Body of pancreas (tissue), 4 donors: ENCODE data around the gene SLAMF9. TPM values are rescaled to one million over a fixed set of nuclear protein-coding genes. Genes with fewer than 3 reads are reported as not detected.

Experiments
- ATAC-seq: fragments of 150-250 bp; one replicate; pipeline ENCODE4 v1.9.1; 2016
- DNase-seq, 4 donors: peaks; one replicate each; pipeline ENCODE4 v3.0.0-alpha.2; 2019
- H3K27ac ChIP-seq, 4 donors: fragments of 200-600 bp; sonication (generic); 1 replicate in 3 of 4; 2 replicates in 1 of 4; pipeline versions ENCODE4 v1.5.1 to v1.6.1; 2016 to 2019; ENCODE audit warnings: mild to moderate bottlenecking in 1 of 4, mixed read lengths in 1 of 4, moderate library complexity in 1 of 4
- H3K27me3 ChIP-seq, 2 donors: fragments of 200-600 bp; sonication (generic); one replicate each; pipeline ENCODE4 v1.6.0; 2016; ENCODE audit warnings: mild to moderate bottlenecking in 1 of 2
- H3K36me3 ChIP-seq, 2 donors: fragments of 200-600 bp; sonication (generic); replicated peaks in 1 of 2; 2 replicates each; pipeline ENCODE4 v1.5.1; 2016; ENCODE audit warnings: low read depth in 2 of 2; ENCODE audit not compliant: insufficient read depth in 1 of 2
- H3K4me1 ChIP-seq: fragments of 200-600 bp; sonication (generic); one replicate; pipeline ENCODE4 v1.6.0; 2016
- H3K4me3 ChIP-seq, 2 donors: fragments of 200-600 bp; sonication (generic); 1 replicate in 1 of 2; 2 replicates in 1 of 2; pipeline ENCODE4 v1.5.1; 2016 to 2019
- H3K9me3 ChIP-seq, 3 donors: fragments of 200-600 bp; sonication (generic); 1 replicate in 2 of 3; 2 replicates in 1 of 3; pipeline ENCODE4 v1.5.1; 2016
- POLR2A ChIP-seq, 3 donors: fragments of 450-650 bp; IDR thresholded peaks; one replicate each; pipeline ENCODE4 v1.6.1; 2016; ENCODE audit warnings: antibody characterized with exemption in 3 of 3, mild to moderate bottlenecking in 2 of 3
- WGBS, 2 donors: methylation state at CpG; one replicate each; pipeline ENCODE4 v1.1.5; 2017; 5-methylcytosine and 5-hydroxymethylcytosine counted together
- intact Hi-C: fragments of 100-400 bp; cut with DNase I; formaldehyde crosslinking; loops from one replicate; pipeline ENCODE4 v1.15.1; 2023
- total RNA-seq, 2 donors: library from RNA; depleted of rRNA; stranded (reverse); fragments of >200 nt; gene quantifications; one replicate each; pipeline ENCODE4 v1.1.0, GENCODE V29; 2016
- TF ChIP-seq, protein P1 (sequence below), 7 experiments: fragments of 450-650 bp in 4 of 7; fragments of 200-600 bp in 3 of 7; sonication (generic) in 3 of 7; IDR thresholded peaks; one replicate each; pipeline ENCODE4 v1.5.1; 2016 to 2019; ENCODE audit warnings: antibody characterized with exemption in 7 of 7

Gene SLAMF9
- total RNA-seq, 2 donors from 2014 or later = not detected

DNA sequence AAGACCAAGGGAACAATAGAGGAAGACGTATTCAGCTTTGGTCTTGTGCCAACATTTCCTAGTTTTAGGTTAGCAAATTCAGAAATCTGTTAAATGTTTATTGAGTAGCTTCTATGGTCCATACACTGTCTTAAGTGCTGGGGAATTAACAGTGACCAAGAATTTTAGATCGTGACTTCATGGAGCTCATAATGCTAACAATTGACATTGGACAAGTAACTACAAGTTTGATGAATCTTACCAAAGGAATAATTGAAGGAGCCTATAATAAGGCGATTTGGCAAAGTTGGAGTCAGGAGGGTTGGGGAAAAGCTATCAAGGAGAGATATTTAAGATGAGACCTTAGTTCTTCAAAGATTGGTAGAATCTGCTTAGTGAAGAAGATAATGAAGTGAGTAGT is 1.4 kb upstream of the SLAMF9 start:
- Histone ChIP-seq H3K36me3 (no peaks in the 10 kb centered on the region), H3K9me3 (no peaks in the 10 kb centered on the region), H3K27me3 (no peaks in the 10 kb centered on the region), H3K4me1 (peaks cover 18% of the 10 kb centered on the region), H3K4me3 (no peak overlapping the region), H3K27ac (no peak overlapping the region)
- DNase-seq (no peak), ATAC-seq (no peak)
- WGBS, 2 donors = 80 to 89% methylated on average over 3 of the region's 3 CpGs
- TF ChIP-seq, protein P1, sequence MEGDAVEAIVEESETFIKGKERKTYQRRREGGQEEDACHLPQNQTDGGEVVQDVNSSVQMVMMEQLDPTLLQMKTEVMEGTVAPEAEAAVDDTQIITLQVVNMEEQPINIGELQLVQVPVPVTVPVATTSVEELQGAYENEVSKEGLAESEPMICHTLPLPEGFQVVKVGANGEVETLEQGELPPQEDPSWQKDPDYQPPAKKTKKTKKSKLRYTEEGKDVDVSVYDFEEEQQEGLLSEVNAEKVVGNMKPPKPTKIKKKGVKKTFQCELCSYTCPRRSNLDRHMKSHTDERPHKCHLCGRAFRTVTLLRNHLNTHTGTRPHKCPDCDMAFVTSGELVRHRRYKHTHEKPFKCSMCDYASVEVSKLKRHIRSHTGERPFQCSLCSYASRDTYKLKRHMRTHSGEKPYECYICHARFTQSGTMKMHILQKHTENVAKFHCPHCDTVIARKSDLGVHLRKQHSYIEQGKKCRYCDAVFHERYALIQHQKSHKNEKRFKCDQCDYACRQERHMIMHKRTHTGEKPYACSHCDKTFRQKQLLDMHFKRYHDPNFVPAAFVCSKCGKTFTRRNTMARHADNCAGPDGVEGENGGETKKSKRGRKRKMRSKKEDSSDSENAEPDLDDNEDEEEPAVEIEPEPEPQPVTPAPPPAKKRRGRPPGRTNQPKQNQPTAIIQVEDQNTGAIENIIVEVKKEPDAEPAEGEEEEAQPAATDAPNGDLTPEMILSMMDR (IDR thresholded peaks at IDR 0.05) = no peak
- TF ChIP-seq POLR2A (IDR thresholded peaks at IDR 0.05) = no peak
- intact Hi-C loops = no loop called here

DNA sequence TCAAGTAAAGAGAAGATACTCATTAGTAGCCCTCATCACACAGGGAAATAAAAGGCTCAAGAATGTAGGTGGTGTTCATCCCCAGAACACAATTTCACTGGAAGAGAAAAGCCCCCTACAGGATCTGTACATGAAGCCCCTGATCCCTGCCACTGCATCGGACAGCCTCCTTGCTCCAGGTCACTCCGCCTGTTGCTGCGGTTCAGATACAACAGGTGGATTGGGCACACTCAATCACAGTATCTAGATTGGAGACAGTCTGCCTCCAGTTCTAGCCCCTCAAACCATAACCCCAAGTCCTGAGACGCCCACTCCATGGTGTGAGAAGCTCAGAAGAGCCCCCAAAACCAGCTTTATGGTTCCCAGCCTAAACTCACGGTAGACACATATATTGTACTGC is 1.1 kb downstream of the SLAMF9 start:
- Histone ChIP-seq H3K27ac (no peak overlapping the region), H3K4me3 (no peak overlapping the region), H3K4me1 (peaks cover 8% of the 10 kb centered on the region), H3K36me3 (no peaks in the 10 kb centered on the region), H3K27me3 (no peaks in the 10 kb centered on the region), H3K9me3 (no peaks in the 10 kb centered on the region)
- DNase-seq = no peak
- 72 to 78% methylated on average over 5 of the region's 5 CpGs for WGBS, 2 donors
- ATAC-seq = no peak
- intact Hi-C loops = no loop called here
- TF ChIP-seq, protein P1 (IDR thresholded peaks at IDR 0.05) = no peak
- TF ChIP-seq POLR2A (IDR thresholded peaks at IDR 0.05) = no peak

DNA sequence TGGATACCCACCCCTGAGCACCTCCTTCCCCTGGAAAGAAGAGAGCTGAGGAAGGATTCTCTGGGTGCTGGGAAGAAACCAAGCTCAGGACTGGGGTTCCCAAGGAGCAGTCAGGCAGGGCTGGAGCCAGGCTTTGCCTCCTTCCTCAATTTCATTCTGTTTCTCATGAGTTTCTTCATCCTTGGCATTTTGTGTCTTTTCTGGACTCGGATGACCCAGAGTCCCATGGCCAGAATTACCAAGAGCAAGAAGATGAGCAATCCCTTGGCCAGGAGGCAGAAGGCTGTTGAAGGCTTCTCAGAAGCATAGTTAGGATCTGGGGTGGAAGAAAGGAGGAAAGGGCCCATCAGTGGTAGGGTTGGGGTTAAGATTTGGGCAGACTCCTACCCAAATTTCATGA is 2.5 kb downstream of the SLAMF9 start:
- intact Hi-C loops = no loop called here
- Histone ChIP-seq H3K36me3 (no peaks in the 10 kb centered on the region), H3K27ac (no peak overlapping the region), H3K4me3 (no peak overlapping the region), H3K4me1 (peaks cover 8% of the 10 kb centered on the region), H3K9me3 (no peaks in the 10 kb centered on the region), H3K27me3 (no peaks in the 10 kb centered on the region)
- TF ChIP-seq, protein P1 (IDR thresholded peaks at IDR 0.05) = no peak
- TF ChIP-seq POLR2A (IDR thresholded peaks at IDR 0.05) = no peak
- DNase-seq = no peak
- 69 to 79% methylated on average over 1 of the region's 1 CpG for WGBS, 2 donors
- no peak for ATAC-seq

GRCh38 chr1:159951016-159951415 is 3.0 kb downstream of the SLAMF9 start:
- TF ChIP-seq, protein P1 (IDR thresholded peaks at IDR 0.05) = no peak
- Histone ChIP-seq H3K4me1 (peaks cover 13% of the 10 kb centered on the region), H3K27me3 (no peaks in the 10 kb centered on the region), H3K36me3 (no peaks in the 10 kb centered on the region), H3K9me3 (no peaks in the 10 kb centered on the region), H3K4me3 (no peak overlapping the region), H3K27ac (no peak overlapping the region)
- WGBS, 2 donors = 51 to 55% methylated on average over 2 of the region's 2 CpGs
- no peak for DNase-seq
- ATAC-seq = no peak
- intact Hi-C loops = no loop called here

GRCh38 chr1:159949981-159950381 is 4.1 kb downstream of the SLAMF9 start:
- no peak overlapping the region for H3K4me3 ChIP-seq
- H3K9me3 ChIP-seq = no peaks in the 10 kb centered on the region
- peaks cover 23% of the 10 kb centered on the region for H3K4me1 ChIP-seq
- DNase-seq = no peak
- WGBS, 2 donors = 85 to 98% methylated on average over 4 of the region's 4 CpGs
- TF ChIP-seq, protein P1 (IDR thresholded peaks at IDR 0.05) = no peak
- no peak for TF ChIP-seq POLR2A (IDR thresholded peaks at IDR 0.05)
- H3K27ac ChIP-seq = no peak overlapping the region
- intact Hi-C loops = no loop called here
- no peak for ATAC-seq
- H3K27me3 ChIP-seq = no peaks in the 10 kb centered on the region
- H3K36me3 ChIP-seq = no peaks in the 10 kb centered on the region
